GM21786 (cell line): Measurements from ENCODE around the gene KBTBD4.
"Not testable (repeated sequence)": the region's sequence is repeated elsewhere in the genome, so short reads cannot be mapped to it uniquely, and the experiment has no call there.

Source experiments
- ATAC-seq: cut with Tn5 transposase; IDR thresholded peaks from one replicate; pipeline ENCODE4 v1.9.1; 2021; ENCODE audit not compliant: unreplicated experiment

KBTBD4 gene

DNA sequence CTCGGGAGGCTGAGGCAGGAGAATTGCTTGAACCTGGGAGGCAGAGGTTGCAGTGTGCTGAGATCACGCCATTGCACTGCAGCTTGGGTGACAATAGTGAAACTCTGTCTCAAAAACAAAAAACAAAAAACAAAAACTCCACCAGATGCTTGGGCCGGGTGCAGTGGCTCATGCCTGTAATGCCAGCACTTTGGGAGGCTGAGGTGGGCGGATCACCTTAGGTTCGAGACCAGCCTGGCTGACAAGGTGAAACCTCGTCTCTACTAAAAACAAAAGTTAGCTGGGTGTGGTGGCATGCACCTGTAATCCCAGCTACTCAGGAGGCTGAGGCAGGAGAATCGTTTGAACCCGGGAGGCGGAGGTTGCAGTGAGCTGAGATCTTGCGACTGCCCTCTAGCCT, 14.4 kb downstream of the KBTBD4 start:
- not testable (repeated sequence) for ATAC-seq

DNA sequence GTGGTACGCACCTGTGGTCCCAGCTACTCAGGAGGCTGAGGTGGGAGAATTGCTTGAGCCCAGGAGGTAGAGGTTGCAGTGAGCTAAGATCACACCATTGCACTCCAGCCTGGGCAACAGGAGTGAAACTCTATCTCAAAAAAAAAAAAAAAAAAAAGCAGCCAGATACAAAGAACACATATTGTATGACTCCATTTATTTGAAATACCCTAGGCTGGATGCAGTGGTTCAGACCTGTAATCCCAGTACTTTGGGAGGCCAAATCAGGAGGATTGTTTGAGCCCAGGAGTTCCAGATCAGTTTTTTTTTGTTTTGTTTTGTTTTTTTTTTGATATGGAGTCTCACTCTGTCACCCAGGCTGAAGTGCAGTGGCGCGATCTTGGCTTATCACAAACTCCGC, 16.4 kb downstream of the KBTBD4 start:
- ATAC-seq, result not testable (repeated sequence)

DNA sequence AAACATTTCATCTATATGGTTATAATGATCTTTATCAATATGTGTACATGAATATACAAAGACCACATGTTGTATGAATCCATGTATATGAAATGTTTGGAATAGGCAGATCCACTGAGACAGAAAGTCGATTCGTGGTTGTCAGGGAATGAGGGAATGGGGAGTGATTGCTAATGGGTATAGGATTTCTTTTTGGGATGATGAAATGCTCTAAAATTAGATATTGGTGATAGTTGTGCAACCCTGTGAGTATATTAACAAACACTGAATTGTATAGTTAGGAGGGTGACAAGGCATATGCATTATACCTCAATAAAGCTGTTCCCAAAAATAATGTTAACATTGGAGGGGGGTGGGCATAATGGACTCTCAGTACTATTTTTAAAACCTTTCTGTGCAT, 18.3 kb downstream of the KBTBD4 start:
- ATAC-seq, result no peak

DNA sequence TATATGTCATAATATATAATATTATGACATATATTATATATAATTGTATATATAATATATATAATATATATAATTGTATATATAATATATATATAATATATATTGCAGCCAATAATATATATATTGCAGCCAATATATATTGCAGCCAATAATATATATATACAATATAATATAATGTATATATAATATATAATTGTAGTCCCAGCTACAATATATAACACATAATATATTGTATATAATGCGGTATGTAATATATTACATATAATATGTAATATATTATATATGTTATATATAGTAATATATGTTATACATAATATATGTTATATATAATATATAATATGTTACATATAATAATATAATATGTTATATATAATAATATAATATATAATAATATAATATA, 20.1 kb downstream of the KBTBD4 start:
- ATAC-seq, result no peak

DNA sequence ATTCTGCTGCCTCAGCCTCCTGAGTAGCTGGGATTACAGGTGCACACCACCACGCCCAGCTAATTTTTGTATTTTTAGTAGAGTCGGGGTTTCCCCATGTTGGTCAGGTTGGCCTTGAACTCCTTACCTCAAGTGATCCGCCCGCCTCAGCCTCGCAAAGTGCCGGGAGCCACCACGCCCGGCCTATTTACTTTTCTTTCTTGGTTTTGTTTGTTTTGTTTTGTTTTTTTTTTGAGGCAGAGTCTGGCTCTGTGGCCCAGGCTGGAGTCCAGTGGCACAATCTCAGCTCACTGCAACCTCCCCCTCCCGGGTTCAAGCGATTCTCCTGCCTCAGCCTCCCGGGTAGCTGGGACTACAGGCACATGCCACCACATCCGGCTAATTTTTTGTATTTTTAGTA, 21.8 kb downstream of the KBTBD4 start:
- ATAC-seq, result not testable (repeated sequence)

DNA sequence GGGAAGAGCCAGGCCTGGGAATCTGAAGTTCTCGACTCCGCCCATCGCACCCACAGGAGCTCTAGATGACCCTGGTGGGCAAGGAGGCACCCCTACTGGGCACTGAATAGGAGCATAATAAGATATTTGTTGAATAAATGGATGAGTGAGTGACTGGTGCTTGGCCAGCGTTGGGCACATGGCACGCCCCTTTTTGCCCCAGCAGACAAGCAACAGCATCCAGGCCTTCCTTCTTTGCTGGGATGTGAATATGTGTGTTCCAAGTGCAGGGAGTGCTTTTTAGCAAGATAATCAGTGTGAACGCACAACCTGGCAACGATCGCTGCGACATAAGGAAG, 25.4 kb downstream of the KBTBD4 start:
- ATAC-seq, result peak; percentile 23

DNA sequence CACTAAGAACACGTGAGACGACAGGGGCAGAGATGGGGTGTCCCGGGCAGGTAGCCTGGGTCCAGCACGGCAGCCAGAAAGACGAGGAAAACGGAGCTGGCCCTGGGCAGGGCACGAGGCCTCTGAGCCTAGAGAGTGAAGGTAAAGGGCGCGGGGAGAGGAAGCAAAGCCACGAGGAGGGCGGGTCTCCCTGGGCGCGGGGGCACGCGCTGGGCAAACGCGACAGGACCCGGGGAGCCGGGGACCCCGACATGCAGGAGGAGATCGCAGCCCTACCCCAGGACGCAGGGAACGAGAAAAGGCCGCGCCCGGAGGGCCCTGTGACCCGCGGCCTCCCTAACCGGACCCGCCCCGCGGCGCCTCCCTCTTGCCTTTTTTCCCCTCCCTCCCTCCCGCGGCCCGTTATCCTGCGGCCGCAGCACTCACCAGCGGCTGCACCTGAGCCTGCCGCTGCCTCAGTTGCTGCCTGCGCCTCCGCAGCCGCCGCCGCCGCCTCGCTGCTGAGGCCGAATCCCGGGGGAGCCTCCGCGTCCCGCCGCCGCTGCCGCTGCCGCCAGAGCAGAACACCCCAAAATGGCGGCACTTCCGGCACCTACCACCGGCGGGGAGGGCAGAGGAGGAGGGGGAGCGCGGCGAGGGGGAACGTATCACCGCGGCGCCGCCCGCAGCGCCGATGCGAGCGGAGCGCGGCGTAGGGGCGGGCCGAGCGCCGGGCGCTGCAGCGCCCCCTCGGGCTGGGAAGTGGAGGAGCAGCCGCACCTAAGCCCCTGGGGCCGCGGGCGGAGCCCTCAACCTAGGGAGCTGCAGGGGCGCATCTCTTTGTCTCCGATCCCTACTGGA, 26.0 kb downstream of the KBTBD4 start, which contains the start of gene CELF1:
CELF1 (minus strand) TSS at position 567 of the 840 bp plus-strand sequence. CDS start 53,609 bp downstream, outside the sequence.
- ATAC-seq, result peak; percentile 86

DNA sequence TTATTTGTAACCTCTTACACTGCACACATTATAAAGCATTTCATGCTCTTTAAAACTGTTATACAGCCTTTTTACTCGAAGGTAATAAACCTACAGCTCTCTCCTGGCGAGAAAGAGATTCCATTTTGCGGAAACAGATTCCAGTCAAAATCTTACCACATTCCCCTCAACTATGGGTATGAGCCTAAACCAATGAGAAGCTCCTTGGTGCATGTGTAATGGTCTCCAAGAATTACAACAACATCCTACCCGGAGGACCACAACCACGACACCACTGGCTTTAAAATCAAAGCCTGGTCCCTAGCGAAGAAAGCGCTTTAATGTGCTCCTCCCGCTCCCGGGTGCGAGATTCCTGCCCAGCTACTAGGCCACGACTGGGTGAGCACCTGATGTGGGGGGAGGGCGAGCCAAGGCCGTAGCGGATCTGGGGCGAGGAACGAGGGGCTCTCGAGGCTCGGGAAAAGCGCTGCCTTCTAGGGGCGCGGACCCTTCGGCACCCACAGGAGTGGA, 26.7 kb downstream of the KBTBD4 start:
- ATAC-seq, result no peak

DNA sequence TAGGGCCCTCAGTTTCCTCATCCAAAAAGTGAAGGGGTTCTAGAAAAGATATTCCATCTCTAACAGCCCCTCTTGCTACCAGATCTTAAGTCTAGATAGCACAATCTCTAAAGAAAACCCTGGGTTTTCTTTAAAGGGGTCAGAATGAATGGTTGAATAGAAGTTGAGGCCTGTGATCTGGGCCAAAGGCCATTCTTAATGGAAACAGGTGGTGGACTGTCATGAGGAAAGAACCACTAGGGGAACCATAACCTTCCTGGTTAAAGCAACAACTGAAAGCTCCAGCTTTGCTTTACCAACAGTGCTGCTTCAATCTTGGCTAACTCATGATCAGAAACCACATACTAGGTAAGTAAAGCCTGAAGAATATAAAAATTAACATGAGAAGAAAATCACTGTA, 27.7 kb downstream of the KBTBD4 start:
- ATAC-seq, result no peak

DNA sequence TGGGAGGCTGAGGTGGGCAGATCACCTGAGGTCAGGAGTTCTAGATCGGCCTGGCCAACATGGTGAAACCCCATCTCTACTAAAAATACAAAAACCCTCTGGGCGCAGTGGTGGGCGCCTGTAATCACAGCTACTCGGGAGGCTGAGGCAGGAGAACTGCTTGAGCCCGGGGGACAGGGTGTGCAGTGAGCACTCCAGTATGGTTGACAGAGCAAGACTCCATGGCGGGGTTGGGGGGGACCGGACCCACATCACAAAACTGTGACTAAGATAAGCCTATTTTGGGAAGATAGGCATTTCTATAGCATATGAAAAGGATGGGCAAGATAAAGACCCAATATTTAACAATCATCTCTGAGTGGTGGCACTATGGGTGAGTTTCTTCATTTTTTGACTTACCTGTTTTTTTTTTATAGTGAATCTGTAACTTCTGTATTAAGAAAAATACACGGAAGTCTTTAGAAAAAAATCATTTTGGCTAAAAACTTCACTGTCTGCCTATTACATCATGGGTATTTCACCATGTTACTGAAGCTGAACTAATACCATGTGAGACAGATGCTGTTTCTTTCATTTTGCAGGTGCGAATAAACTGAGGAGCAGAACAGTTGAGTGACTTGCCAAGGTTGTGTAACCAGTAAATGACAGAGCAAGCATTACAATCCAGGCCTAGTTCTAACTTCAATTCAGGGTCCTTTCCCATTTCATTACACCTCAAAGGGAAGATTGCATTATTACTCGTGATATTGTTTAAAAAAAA, 28.3 kb downstream of the KBTBD4 start:
- ATAC-seq, result no peak

DNA sequence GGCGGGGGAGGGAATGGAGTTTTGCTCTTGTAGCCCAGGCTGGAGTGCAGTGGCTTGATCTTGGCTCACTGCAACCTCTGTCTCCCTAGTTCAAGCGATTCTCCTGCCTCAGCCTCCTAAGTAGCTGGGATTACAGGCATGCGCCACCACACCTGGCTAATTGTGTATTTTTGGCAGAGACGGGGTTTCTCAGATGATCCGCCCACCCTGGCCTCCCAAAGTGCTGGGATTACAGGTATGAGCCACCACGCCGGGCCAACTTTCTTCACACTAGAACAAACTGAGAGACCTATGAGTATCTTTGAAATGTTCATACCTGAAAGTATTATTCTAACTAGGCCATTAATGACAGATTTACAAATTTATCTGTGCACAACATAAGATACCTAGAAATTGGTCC, 32.5 kb downstream of the KBTBD4 start:
- ATAC-seq, result not testable (repeated sequence)

DNA sequence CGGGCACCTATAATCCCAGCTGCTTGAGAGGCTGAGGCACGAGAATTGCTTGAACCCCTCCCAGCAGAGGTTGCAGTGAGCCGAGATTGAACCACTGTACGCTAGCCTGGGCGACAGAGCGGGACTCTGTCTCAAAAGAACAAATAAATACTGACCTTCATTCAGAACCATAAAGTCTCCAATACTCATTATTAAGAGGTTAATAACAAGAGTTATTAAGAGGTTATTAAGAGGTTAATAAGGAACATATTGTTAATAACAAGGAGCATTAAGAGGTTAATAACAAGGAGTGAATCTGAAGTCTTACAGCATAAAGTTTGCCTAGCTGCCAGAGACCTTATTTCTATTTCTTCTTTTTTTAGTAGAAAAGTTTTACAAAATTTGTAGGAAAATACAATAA, 33.5 kb downstream of the KBTBD4 start:
- no peak for ATAC-seq

DNA sequence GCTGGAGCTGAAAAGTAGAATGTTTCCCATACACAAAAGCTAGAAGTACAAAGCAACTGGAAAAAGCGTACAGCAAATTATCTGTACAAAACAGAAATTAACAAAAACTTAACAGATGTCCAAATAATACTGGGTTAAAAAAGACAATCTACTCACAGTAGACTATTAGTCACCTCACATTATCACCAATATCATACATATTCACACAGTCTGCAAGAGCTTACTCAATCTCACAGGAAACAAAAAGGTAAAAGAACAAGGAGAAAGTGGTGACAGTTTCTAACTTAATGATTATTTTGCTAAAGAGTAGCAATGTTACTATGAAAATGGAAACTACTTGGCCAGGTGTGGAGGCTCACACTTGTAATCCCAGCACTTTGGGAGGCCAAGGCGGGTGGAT, 37.7 kb downstream of the KBTBD4 start:
- no peak for ATAC-seq

DNA sequence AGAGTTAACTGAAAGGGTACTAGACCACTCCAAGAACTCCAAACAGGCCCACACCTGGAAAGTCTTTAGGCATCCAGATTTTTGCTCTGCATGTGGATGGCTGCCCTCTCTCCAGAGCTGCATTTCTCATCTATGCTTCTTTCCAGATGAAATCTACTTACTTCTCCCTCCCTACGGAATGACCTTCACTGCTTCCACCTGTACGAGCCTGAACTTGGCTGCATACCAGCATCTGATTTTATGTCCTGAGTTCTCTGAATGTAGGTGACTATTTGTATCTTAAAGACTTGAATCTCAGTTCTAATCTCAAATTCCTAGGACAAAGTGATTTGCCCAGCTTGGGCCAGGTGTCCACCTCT, 39.1 kb downstream of the KBTBD4 start:
- no peak for ATAC-seq

DNA sequence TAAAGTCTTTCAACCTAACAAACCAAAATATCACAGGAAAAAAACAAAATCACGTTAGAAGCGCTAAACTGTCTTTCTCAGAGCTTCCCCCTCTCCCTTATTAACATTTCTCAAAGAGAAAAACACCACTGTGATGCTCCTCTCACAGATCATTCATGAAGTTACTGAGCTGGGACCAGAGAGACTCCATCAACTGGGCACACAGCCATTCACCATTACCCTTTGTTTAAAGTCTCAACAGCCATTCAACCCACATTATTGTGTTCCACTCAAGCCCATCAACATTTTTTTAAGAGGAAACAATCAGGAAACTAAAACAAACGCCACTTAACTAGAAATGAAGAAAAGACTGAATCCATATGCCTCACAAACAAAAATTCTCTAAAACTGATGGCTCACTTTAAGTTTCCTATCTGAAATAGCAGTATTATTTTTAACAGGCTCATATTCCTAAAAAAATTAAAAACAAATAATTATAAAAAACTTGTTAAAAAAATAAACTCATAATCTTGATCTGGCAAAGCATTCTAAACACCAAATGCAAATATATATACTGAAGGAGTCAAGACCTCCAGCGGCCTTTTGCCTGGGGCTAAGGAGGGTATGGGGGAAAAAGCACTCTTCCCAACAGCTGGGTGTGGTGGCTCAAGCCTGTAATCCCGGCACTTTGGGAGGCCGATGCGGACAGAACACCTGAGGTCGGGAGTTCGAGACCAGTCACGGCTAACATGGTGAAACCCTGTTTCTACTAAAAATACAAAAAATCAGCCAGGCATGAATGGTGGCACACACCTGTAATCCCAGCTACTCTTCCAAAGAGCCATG, 39.8 kb downstream of the KBTBD4 start:
- ATAC-seq, result no peak

DNA sequence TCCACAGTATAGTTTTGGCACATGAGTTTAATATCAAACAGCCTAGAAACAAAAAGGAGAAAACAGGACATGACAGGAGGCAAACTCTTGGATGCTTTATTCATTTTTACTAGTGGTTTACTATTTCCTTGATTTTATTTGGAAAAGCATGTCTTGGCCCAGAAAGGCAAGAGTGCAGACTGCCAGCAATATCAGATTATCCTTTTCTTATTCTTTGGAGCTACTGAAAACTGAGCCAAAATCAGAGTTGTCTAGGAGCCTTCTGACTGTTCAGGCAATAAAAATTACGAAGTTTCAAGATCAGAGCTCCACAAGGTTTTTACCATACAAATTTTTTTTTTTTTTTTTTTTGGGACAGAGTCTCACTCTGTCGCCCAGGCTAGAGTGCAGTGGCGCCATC, 41.9 kb downstream of the KBTBD4 start:
- no peak for ATAC-seq

DNA sequence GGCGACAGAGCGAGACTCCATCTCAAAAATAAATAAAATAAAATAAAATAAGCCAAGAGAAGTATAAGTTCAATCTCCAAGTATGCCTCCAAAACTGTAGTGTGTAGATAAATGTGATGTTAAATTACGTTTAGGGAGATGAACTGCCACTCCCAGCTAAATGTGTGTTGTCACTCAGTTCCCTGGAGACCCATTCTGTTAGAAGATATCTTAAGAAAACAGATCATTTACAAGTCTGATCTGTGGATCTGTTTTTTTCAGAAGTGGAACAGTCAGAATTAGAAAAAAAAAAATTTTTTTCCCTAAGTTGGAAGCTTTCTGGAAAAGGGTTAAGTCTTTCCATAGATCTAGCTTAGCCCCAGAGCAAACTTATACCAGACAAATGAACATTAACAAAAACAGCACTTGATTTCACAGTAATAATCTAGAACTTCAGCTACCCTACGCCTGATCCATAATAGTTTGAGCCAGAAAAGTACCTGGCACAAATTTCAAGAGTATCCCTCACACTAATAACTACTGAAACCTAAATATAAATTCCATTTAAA, 44.0 kb downstream of the KBTBD4 start:
- no peak for ATAC-seq

DNA sequence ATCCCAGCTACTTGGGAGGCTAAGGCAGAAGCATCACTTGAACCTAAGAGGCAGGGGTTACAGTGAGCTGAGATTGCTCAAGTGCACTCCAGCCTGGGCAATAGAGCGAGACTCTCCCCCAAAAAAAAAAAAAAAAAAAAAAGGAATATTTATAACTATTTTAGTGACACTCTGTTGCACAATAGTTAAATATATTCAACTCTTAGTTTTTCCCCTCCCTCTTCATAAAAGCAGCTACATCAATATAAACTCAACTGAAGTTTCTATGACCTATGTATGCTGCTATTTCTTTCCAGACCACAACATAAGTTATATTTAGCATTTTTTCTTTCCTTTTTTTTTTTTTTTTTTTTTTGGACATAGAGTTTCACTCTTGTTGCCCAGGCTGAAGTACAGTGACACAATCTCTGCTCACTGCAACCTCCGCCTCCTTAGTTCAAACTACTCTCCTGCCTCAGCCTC, 45.0 kb downstream of the KBTBD4 start:
- ATAC-seq, result no peak

DNA sequence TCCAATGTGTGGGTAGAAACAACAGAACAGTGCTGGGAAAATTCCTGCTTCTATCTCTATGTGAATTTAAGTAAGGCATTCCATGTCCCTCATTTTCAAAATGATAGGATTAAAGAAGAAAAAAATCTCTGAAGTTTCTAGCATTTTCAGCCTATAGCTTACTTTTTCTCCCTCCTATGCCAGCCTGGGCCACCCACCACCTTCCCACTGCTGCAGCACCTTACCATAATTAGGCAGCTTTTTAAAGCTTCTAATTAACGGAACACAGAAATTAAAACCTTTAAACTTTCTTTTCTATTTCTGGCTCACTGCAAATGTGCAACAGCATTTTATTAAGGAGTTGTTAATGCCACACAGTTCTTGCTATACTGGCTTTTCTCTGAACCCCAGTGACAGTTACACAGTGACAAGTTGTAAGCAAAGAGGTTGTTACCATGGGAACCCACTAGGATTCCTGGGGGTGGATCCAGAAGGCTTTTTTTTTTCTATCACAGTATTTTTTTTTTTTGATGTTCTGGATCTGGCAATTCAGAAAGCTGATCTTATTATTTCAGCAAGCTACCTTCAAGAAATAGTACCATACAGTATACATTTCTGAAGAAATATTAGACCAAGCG, 46.1 kb downstream of the KBTBD4 start:
- ATAC-seq, result no peak

DNA sequence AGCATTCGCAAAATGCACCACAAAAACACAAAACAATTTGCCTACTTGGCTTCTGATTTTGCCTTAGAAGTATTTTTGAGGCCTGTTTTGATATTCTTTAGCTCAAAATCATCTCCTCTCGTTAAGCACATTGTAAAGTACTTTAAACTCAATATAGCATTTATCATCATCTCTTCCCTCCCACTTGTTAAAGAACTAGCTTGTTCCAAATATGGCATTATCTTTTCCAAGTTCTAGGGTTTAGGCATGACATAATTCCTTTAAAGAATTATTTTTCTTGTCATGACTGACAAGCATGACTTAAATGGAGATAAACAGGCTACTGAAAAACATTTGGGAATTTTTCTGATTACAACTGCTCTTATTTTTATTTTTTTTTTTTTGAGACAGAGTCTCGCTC, 47.1 kb downstream of the KBTBD4 start:
- ATAC-seq, result no peak
